GM19193 (cell line): Measurements from ENCODE around the gene CCNI.

Experiments used
- POLR2A ChIP-seq: IDR thresholded peaks from 4 replicates; pipeline ENCODE4 v1.6.1; 2011; ENCODE audit not compliant: insufficient read depth, insufficient read length; ENCODE audit errors: extremely low read depth

Gene CCNI

DNA sequence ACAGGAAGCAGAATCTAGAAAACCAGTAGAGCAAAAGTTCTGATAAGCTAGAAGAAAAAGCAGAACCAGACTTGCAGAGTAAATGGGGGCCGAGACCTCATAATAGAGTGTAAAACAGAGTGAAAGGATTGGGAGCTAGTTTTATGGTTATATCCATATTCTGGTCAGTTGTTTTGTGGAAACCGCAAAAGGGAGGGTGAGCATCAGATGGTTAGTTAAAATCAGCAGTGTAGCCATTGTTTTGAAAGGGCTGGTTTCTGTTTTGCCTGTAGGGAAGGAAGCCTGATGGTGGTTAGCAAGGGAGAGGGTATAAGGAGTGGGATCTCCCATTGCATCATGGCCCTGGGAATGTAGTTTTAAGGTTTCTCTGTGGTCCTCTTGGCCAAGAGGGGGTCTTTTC lies 17.2 kb upstream of the CCNI start:
- TF ChIP-seq POLR2A = no peak

DNA sequence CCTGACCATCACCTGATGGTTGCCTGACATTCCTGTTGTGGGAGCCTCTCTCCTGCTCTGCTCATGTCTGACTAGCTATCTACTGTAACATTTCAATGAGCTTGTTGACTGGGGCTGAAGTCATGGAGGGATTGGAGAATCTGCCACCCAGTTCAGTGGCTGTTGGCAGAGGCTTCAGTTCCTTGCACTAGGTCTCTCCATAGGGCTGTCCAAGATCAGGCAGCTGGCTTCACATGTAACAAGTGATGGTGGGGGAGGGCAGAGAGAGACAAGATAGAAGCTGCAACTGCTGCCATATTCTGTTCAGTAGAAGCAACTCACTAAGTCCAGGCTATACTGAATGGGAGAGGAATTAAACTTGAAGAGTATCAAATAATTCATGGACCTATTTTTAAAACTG lies 14.1 kb upstream of the CCNI start:
- TF ChIP-seq POLR2A = no peak

DNA sequence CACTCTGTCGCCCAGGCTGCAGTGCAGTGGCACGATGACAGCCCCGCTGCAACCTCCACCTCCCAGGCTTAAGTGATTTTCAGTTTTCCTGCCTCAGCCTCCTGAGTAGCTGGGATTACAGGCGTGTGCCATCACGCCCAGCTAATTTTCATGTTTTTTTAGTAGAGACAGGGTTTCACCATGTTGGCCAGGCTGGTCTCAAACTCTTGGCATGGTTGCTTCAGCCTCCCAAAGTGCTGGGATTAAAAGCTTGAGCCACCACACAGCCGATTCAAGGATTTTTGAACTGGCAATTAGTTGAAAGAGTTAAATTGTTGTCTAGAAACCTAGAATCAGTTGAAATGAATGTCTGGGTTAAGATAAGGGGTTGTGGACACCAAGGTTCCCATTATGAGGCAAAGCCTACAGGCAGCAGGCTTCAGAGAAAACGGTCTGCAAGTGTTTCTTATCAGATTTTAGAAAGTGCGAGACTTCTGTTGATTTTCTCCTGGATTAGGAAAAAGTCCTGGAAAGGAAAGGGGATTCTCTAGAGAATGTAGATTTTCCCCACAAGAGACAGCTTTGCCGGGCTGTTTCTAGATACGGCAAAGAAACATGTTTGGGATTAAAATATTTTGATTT lies 8.3 kb upstream of the CCNI start:
- no peak for TF ChIP-seq POLR2A

DNA sequence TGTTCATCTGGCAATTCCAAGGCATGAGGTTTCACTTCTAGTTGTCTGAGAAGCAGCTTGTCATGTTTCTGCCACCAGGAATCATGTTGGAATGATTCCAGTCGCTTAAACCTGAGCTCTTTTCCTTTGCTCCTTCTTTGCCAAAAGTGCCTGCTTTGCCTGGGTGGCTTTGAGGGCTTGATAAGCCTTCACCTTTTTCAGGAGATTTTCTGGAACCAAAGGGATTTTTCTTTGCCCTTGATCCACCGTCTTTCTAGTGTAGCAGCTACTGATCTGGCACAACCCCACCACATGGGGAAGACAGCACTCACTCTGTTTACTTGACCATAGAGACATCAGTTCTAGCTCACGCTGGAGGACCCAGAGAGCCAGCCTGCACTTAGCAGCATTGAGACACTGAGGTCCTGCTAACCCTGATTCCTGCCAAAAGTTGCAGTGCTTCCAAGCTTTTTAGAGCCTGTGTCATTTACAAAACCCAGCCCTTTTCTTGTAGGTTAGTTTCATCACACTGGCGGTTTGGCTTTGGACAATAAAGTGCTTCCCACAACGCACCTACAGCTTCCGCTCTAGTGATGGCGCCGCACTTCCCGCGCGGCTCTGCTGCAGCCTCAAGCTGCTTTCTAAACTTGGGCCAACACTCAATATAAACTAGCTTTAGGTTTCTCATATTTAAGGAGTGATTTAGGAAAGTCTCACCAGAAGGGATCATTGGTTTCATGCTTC lies 7.3 kb upstream of the CCNI start:
- TF ChIP-seq POLR2A = no peak

DNA sequence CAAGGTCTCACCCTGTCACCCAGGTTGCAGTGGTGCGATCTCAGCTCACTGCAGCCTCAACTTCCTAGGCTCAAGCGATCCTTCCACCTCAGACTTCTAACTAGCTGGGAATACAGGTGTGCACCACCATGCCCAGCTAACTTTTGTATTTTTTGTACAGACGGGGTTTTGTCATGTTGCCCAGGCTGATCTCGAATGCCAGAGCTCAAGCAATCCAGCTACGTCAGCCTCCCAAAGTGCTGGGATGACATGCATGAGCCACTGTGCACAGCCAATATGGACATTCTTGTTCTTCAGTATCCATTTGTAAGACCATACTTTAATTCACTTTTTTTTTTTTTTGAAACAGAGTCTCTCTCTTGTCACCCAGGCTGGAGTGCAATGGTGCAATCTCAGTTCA lies 3.5 kb upstream of the CCNI start:
- no peak for TF ChIP-seq POLR2A

DNA sequence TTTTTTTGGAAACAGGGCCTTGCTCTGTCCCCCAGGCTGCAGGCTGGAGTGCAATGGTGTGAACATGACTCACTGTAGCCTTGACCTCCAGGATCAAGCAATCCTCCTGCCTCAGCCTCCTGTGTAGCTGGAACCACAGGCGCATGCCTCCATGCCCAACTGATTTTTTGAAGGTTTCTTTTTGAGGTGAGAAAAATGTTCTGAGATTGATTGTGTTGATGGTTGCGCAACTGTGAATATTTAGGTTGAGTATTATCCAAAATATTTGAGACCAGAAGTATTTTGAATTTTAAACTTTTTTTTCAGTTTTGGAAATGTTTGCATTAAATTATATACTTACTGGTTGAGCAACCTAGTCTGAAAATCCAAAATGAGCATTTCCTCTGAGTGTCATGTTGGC lies 2.6 kb upstream of the CCNI start:
- no peak for TF ChIP-seq POLR2A

DNA sequence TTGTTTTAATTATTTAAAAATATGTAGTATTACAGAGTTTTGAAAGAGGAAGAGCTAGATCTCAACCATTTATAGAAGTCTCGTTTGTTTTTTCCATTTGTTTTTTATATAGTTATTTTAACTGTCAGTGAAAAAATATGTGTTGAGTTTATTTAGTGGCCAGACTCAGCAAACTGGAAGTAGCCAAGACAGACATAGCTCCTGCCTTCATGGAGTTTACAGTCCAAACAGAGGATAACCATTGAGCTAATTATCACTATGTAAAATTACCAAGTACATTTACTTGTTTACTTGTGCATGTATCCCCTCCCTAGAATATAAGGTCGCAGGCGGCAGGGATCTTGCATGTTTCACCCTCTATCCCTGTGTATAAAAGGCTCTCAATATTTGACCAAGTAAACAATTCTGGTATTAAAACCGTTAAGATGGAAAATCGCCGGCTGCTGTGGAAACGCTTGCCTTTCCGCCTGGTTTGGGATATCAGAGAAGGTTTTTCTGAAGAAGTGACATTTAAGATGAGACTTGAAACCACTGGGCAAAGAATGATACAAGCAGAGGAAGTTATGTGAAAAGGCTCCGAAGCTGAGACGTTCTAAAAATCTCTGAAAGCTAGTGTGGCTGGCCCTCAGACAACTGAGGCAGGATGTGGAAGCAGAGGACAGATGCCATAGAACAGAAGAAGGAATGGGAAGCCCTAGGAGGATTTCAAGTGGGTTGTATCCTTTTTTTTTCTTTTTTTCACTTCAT lies 1.3 kb upstream of the CCNI start:
- TF ChIP-seq POLR2A = no peak

DNA sequence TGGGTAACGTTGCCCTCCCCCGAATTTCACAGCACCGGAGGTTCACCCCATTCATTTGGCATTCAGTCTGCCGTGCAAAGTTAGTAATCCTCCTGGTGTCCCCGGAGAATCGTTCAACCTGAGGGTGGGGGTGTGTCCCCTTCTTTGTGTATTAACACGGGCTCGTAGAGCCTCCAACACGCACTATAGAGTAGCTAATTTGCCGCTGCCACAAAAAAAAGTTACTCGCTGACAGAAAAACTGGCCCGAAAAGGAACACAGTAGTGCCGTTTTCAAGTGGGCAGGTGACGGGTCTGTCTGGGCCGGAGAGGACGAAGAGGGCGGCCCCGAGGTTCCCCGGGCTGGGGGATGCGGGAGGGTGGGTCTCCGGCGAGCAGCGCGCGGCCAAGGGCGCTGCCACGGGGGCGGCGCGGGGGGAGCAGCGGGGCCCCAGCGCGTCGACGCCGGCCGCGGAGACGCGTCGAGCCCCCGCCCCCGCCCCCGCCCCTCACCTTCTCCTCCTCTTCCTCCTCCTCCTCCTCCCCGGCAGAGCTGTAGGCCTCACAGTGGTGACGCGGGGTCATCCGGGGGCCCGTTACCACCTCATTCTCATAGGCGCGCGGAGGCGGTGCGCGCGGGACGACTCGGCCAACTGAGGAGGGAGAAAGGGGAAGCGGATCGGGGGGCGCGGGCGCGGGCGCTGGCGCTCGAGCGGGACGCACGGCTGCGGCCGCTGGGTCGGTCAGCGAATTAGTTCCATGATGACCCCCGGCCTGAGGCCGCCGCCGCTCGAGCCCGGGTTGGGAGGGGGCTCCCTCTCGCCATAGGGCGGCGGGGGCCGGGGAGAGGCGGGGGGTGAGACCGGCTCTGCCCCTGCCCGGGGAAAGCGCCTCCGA lies 571 bp downstream of the CCNI start:
- no peak for TF ChIP-seq POLR2A

DNA sequence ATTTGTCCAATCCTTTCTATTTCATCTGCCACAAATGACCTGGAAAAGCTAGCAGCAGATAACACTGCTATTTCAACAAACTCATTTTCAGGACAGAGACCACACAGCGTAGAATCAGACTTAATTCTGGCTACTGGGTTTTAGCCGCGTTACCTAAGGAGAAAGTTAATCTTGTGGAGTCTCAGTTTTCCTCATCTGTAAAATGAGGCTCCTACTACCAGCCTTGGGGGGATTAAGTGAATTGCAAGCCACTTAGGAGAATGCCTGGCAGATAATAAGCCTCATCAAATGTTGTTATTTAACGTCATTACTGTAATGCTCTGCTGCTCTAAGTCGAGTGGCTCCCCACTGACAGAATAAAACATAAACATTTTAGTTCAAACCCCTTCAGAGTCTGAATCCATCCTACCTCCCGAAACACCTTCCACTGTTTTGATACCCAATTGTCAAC lies 1.4 kb downstream of the CCNI start:
- TF ChIP-seq POLR2A = no peak

DNA sequence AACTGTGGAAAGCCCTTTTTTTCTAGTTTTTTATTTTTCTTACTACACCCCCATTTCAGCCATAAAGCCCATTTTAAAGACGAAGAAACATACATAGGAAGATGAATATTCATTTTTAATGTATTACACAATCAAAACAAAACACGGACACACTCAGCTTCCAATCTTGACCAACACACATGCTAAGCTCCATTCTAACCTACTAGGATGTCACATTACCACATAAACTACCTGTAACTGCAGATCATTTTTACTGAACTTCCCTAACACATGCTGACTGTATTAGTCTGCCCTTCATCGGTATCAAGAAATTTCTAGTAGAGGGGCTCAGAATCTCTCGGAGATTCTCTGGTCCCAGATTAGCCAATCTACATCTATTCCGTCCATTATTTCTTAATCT lies 1.8 kb downstream of the CCNI start:
- TF ChIP-seq POLR2A = no peak

DNA sequence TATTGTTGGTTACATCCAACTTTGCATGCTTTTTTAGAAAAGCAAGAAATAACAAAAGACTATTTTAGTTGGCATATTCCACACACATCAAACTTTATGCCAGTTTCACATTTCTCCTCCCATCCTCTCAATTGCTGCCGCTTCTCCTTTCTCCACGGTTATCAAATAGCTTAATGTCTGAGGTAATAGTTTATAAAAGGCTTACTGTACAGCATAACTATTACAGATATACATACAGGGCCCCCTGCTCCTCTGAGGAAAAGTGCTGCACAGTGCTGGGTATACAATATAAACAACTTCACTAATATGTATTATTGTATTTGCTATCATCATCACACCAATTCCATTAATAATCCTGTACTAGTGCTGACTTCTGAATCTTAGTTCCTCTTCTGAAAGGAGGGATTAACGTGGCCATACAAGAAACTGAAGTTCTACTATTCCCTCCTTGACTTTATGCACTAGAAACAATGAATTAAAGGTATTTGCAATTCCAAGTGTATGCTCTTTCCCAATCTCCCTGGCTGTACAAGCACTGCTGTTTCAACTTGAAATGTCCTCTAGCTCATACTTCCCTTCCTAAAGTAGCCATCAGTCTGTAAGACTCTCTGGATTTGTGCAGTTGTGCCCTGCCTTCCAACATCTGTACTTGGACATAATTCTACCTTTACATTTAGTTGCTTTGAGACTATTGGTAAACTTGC lies 2.5 kb downstream of the CCNI start:
- no peak for TF ChIP-seq POLR2A

DNA sequence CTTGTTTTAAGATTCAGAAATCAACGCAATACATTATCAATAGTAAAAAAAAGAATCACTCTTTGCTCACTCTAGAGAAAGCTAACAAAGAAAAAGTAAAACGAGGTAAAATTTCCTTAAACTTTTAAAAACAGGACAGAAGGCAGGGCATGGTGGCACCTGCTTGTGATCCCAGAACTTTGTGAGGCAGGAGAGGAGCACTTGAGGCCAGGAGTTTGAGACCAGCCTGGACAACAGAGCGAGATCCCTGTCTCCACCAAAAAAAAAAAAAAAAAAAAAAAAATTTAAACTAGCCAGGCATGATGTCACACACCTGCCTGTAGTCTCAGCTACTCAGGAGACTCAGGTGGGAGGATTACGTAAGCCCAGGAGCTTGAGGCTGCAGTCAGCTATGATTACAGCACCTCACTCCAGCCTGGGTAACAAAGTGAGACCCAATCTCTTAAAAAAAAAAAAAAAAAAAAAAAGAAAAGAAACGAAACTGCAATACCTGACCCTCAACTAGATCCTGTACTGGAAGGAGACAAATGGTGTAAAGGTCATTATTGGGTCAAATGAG lies 3.5 kb downstream of the CCNI start:
- TF ChIP-seq POLR2A = no peak

DNA sequence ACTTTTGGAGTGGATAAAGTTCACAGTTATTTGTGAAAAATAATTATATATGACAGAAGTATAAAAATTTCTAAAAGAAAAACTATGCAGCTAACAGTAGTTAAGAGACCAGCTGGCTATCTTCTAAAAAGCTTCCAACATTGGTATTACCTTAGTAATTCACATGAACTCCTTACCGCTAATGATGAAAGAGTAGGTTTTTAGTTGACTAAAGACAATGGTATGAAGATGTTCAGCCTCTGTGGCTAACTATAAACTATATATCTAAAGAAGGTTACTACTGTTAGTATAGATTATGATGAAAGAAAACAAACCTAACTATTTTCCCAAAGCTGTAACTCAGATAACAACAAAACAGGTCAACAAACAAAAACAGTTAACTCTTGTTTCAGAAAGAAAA lies 10.4 kb downstream of the CCNI start:
- TF ChIP-seq POLR2A = no peak

DNA sequence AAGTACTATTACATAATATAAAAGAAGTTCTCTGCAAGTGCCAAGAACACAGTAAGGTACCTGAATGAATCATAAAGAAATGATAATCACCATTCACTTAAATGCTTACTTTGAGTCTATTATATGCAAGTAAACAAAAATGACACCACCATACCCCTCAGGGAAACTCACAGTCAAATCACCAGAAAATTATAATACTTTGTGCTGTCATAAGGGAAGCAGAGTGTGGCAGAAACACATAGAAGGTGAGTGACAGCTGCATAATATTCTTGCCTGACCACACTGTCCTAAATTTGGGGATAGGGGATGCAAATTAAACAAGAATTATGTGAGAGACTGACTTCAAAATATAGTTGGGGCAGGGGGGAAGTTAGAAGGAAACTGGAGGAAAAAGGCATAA lies 12.9 kb downstream of the CCNI start:
- no peak for TF ChIP-seq POLR2A
